Panc1 (cell line): Measurements from ENCODE around the gene OTUD1. TPM values are rescaled to one million over a fixed set of nuclear protein-coding genes. Genes with fewer than 3 reads are reported as not detected.

Source experiments
- ATAC-seq: fragments of 200-7000 bp; cut with Tn5 transposase; 2 replicates; pipeline ENCODE4 v1.9.1; 2020; ENCODE audit warnings: mild to moderate bottlenecking, moderate library complexity
- BruUV-seq: library from RNA; stranded (reverse); fragments of 400-500 nt; replicated peaks from 2 replicates; lab custom pipeline; 2021; lab: Mats Ljungman, UMichigan
- CTCF ChIA-PET: fragments of 300-600 bp; sonication (Branson Sonifier 250); formaldehyde crosslinking; loops from one replicate; lab custom pipeline; 2022; ENCODE audit warnings: antibody characterized with exemption; lab: Charles Lee
- POLR2A ChIA-PET: fragments of 300-600 bp; sonication (Branson Sonifier 250); formaldehyde crosslinking; loops from one replicate; lab custom pipeline; 2022; ENCODE audit warnings: antibody characterized with exemption; lab: Charles Lee
- DNase-seq: peaks from one replicate; pipeline ENCODE4 v3.0.0-alpha.2; 2010; ENCODE audit warnings: low read depth, low spot score
- H3K27ac ChIP-seq: 2 replicates; pipeline ENCODE4 v1.5.1; 2011; ENCODE audit warnings: mild to moderate bottlenecking, low read length, inconsistent platforms
- H3K27me3 ChIP-seq: fragments of 200-500 bp; sonication (Bioruptor generic); 2 replicates; pipeline ENCODE4 v1.6.0; 2014; ENCODE audit warnings: low read length, inconsistent platforms; ENCODE audit not compliant: control insufficient read depth, insufficient read depth
- H3K36me3 ChIP-seq: fragments of 200-500 bp; sonication (Bioruptor generic); 2 replicates; pipeline ENCODE4 v1.5.1; 2014; ENCODE audit warnings: inconsistent platforms, mild to moderate bottlenecking, low read length, moderate library complexity; ENCODE audit not compliant: control insufficient read depth, insufficient read depth
- H3K4me1 ChIP-seq: 2 replicates; pipeline ENCODE4 v1.5.1; 2011; ENCODE audit warnings: inconsistent platforms, mild to moderate bottlenecking, low read length, moderate library complexity; ENCODE audit not compliant: control insufficient read depth, insufficient read depth
- H3K4me3 ChIP-seq, 2 experiments: 2 replicates each; pipeline ENCODE4 v1.5.1; 2011 to 2012; ENCODE audit warnings: low read depth in 2 of 2, low read length in 2 of 2, mild to moderate bottlenecking in 2 of 2, inconsistent platforms in 1 of 2, moderate library complexity in 1 of 2
- H3K9me3 ChIP-seq: fragments of 200-500 bp; sonication (Bioruptor generic); 2 replicates; pipeline ENCODE4 v1.5.1; 2014; ENCODE audit warnings: low read depth, mild to moderate bottlenecking, inconsistent platforms, low read length, moderate library complexity; ENCODE audit not compliant: control insufficient read depth, insufficient read depth
- CTCF ChIP-seq: fragments of 450-650 bp; IDR thresholded peaks from 2 replicates; pipeline ENCODE4 v1.5.1; 2017; ENCODE audit warnings: mild to moderate bottlenecking
- POLR2AphosphoS5 ChIP-seq: IDR thresholded peaks from 2 replicates; pipeline ENCODE4 v1.6.1; 2012; ENCODE audit warnings: mild to moderate bottlenecking, low read depth, low read length, moderate library complexity
- REST ChIP-seq, 2 experiments: IDR thresholded peaks; 2 replicates each; pipeline ENCODE4 v1.6.1; 2011 to 2012; ENCODE audit warnings: low read depth in 2 of 2, control low read depth in 1 of 2, low read length in 1 of 2, mild to moderate bottlenecking in 1 of 2, moderate library complexity in 1 of 2; ENCODE audit not compliant: insufficient read depth in 1 of 2
- SIN3A ChIP-seq: IDR thresholded peaks from 2 replicates; pipeline ENCODE4 v1.6.1; 2012; ENCODE audit warnings: low read depth, mild to moderate bottlenecking, low read length, moderate library complexity, borderline replicate concordance; ENCODE audit not compliant: insufficient read depth
- TCF7L2 ChIP-seq: IDR thresholded peaks from 2 replicates; pipeline ENCODE4 v1.6.1; 2011; ENCODE audit warnings: mild to moderate bottlenecking, low read depth, low read length, inconsistent platforms
- in situ Hi-C: cut with HindIII; loops from 2 replicates; pipeline ENCODE4 v1.10.0; 2016; ENCODE audit warnings: low sequenced_read_pairs, low pct_unique_long_range_greater_than_20kb
- intact Hi-C: fragments of 100-400 bp; cut with micrococcal nuclease; formaldehyde crosslinking; loops from one replicate; pipeline ENCODE4 v1.10.0; 2022; ENCODE audit not compliant: unreplicated experiment
- total RNA-seq: library from RNA; stranded (reverse); gene quantifications from one replicate; pipeline ENCODE4 v1.2.1, GENCODE V29; 2021; ENCODE audit not compliant: unreplicated experiment

The OTUD1 gene
- total RNA-seq, 1 experiment from 2014 or later, result 2.8 TPM

GRCh38 chr10:23459308-23459939 is 20.5 kb downstream of the OTUD1 start:
- no peaks in the 10 kb centered on the region for H3K36me3 ChIP-seq
- H3K4me1 ChIP-seq, result no peaks in the 10 kb centered on the region
- DNase-seq (no peak), ATAC-seq (no peak)
- H3K27ac ChIP-seq, result no peak overlapping the region
- intact Hi-C loops (no loop called here), in situ Hi-C loops (no loop called here)
- H3K27me3 ChIP-seq, result no peaks in the 10 kb centered on the region
- no TSS peak for BruUV-seq
- TF ChIP-seq SIN3A (no peak), POLR2AphosphoS5 (no peak)
- POLR2A ChIA-PET, result no interaction called here
- H3K4me3 ChIP-seq, result no peak overlapping the region
- no peaks in the 10 kb centered on the region for H3K9me3 ChIP-seq
- CTCF ChIA-PET, result no interaction called here

GRCh38 chr10:23461557-23461956 is 22.7 kb downstream of the OTUD1 start:
- DNase-seq, result no peak
- no peaks in the 10 kb centered on the region for H3K4me1 ChIP-seq
- no peaks in the 10 kb centered on the region for H3K36me3 ChIP-seq
- no peak overlapping the region for H3K4me3 ChIP-seq
- POLR2A ChIA-PET, result no interaction called here
- intact Hi-C loops, result no loop called here
- no peak for ATAC-seq
- no peaks in the 10 kb centered on the region for H3K9me3 ChIP-seq
- CTCF ChIA-PET, result no interaction called here
- in situ Hi-C loops, result no loop called here
- no peaks in the 10 kb centered on the region; the same call in 1 of the 2 replicates for H3K27me3 ChIP-seq
- TF ChIP-seq TCF7L2 (no peak), POLR2AphosphoS5 (no peak), REST (IDR thresholded peaks at IDR 0.05; ENCODE audit: insufficient read depth in 1 of 2, low read depth in 2 of 2, low read length in 1 of 2) (no peak), SIN3A (no peak), CTCF (no peak)
- BruUV-seq, result no TSS peak
- H3K27ac ChIP-seq, result no peak overlapping the region

GRCh38 chr10:23467012-23467411 is 28.1 kb downstream of the OTUD1 start:
- BruUV-seq, result no TSS peak
- H3K4me1 ChIP-seq, result no peaks in the 10 kb centered on the region
- in situ Hi-C loops (no loop called here), intact Hi-C loops (no loop called here)
- no peaks in the 10 kb centered on the region; the same call in 1 of the 2 replicates for H3K27me3 ChIP-seq
- no peak overlapping the region for H3K27ac ChIP-seq
- DNase-seq (no peak), ATAC-seq (no peak)
- no peaks in the 10 kb centered on the region for H3K9me3 ChIP-seq
- POLR2A ChIA-PET, result no interaction called here
- no peak overlapping the region for H3K4me3 ChIP-seq
- TF ChIP-seq CTCF (no peak), REST (IDR thresholded peaks at IDR 0.05; ENCODE audit: insufficient read depth in 1 of 2, low read depth in 2 of 2, low read length in 1 of 2) (no peak), POLR2AphosphoS5 (no peak), TCF7L2 (no peak), SIN3A (no peak)
- no peaks in the 10 kb centered on the region for H3K36me3 ChIP-seq
- CTCF ChIA-PET, result no interaction called here
